ENCODE measurements around the gene CDK5. TPM values are rescaled to one million over a fixed set of nuclear protein-coding genes. Genes with fewer than 3 reads are reported as not detected.

The CDK5 gene
- total and polyA plus RNA-seq, 2 donors (not counting 1 experiment from before 2014, with no cell fraction given): 8.2 to 8.4 TPM

GRCh38 chr7:151100921-151101320 is 43.2 kb upstream of the CDK5 start:
- no peaks in the 10 kb centered on the region for H3K4me1 Mint-ChIP-seq
- Histone ChIP-seq H3K36me3 (replicated peaks in 1 of 2; ENCODE audit: control extremely low read depth in 1 of 2, control insufficient read depth in 1 of 2, extremely low read depth in 1 of 2, insufficient read depth in 2 of 2, low read length in 1 of 2) (no peaks in the 10 kb centered on the region), H3K4me3 (ENCODE audit: control extremely low read depth in 1 of 5, extremely low read depth in 1 of 5, insufficient read depth in 1 of 5, low read depth in 2 of 5, low read length in 4 of 5) (no peak overlapping the region), H3K27me3 (replicated peaks in 1 of 4; ENCODE audit: control extremely low read depth in 1 of 4, control insufficient read depth in 3 of 4, insufficient read depth in 4 of 4, low read length in 3 of 4) (peaks cover 0 to 2% (median 0%) of the 10 kb centered on the region in 4 experiments), H3K4me2 (replicated peaks; ENCODE audit: low read depth, low read length, poor library complexity, severe bottlenecking) (no peak overlapping the region), H3K79me2 (ENCODE audit: control insufficient read depth, insufficient read depth, low read length) (no peaks in the 10 kb centered on the region), H2AFZ (ENCODE audit: insufficient read depth, low read depth, low read length, poor library complexity, severe bottlenecking) (no peak overlapping the region), H3K27ac (ENCODE audit: low read length in 2 of 2) (no peak overlapping the region), H3K9ac (ENCODE audit: low read length) (no peak overlapping the region), H3K4me1 (ENCODE audit: control insufficient read depth in 2 of 2, insufficient read depth in 2 of 2, low read length in 2 of 2) (no peaks in the 10 kb centered on the region), H3K9me3 (ENCODE audit: control extremely low read depth in 1 of 3, control insufficient read depth in 2 of 3, insufficient read depth in 1 of 3, low read length in 2 of 3) (no peaks in the 10 kb centered on the region), H4K20me1 (ENCODE audit: control insufficient read depth, insufficient read depth, low read length, poor library complexity, severe bottlenecking) (no peaks in the 10 kb centered on the region)
- peaks cover 10% of the 10 kb centered on the region for H3K27me3 Mint-ChIP-seq
- ATAC-seq (ENCODE audit: low read depth) (no peak), DNase-seq (no peak)
- H3K9me3 Mint-ChIP-seq (ENCODE audit: insufficient read depth): no peaks in the 10 kb centered on the region
- ChIA-PET POLR2A (no interaction called here), CTCF (interaction anchor here (1.1 kb wide), 1 partner anchor 10 kb away, joined by 5 read pairs; no protein-coding TSS in a partner anchor)
- no peak overlapping the region for H3K27ac Mint-ChIP-seq
- TF ChIP-seq CTCF (IDR thresholded peaks at IDR 0.05): no peak
- no peak overlapping the region for H3K4me3 Mint-ChIP-seq
- WGBS (ENCODE audit: insufficient coverage): 97% methylated on average over 8 of the region's 10 CpGs
- intact Hi-C loops (cut with micrococcal nuclease): no loop called here

DNA sequence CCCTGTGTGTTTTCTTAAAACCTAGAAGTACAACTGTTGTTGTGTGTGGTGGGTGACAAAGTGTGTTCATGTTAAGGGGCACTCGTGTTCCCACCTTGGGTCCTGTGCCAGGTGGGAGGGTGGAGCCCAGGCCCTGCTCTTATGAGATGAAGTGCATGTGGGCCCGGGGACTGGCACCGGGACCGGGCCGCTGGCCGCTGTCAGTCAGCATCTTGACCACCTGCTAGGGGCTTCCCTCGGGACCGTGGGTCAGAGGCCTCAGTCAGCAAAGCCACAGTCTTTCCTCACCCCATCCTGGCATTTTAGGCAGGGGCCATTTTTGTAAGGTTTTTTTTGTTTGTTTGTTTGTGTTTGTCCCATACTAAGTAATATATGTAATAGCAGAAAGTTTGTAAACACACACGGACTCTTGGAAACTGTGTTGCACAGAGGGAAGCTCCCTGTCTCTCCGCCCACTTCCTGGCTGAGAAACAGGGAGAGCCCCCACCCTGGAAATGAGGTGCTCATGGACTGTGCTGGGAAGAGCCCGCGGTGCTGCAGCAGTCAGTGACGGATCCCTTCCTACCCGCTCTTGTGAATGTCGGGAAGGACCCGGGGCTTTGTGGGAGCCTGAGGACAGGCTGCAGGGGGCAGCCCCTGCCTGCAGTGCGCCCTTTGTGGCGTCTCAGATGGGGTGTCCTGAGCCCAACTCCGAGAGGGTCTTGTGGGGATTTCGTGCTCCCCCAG is 42.0 kb upstream of the CDK5 start:
- no peaks in the 10 kb centered on the region for H3K9me3 ChIP-seq (ENCODE audit: control extremely low read depth in 1 of 3, control insufficient read depth in 2 of 3, insufficient read depth in 1 of 3, low read length in 2 of 3)
- no peaks in the 10 kb centered on the region for H4K20me1 ChIP-seq (ENCODE audit: control insufficient read depth, insufficient read depth, low read length, poor library complexity, severe bottlenecking)
- peaks cover 0 to 2% (median 0%) of the 10 kb centered on the region in 4 experiments for H3K27me3 ChIP-seq (replicated peaks in 1 of 4; ENCODE audit: control extremely low read depth in 1 of 4, control insufficient read depth in 3 of 4, insufficient read depth in 4 of 4, low read length in 3 of 4)
- intact Hi-C loops (cut with micrococcal nuclease): no loop called here
- H2AFZ ChIP-seq (ENCODE audit: insufficient read depth, low read depth, low read length, poor library complexity, severe bottlenecking): no peak overlapping the region
- no peak for DNase-seq
- H3K36me3 ChIP-seq (replicated peaks in 1 of 2; ENCODE audit: control extremely low read depth in 1 of 2, control insufficient read depth in 1 of 2, extremely low read depth in 1 of 2, insufficient read depth in 2 of 2, low read length in 1 of 2): no peaks in the 10 kb centered on the region
- H3K4me2 ChIP-seq (replicated peaks; ENCODE audit: low read depth, low read length, poor library complexity, severe bottlenecking): no peak overlapping the region
- 97% methylated on average over 18 of the region's 20 CpGs for WGBS (ENCODE audit: insufficient coverage)
- no peak overlapping the region for H3K27ac Mint-ChIP-seq
- no peak overlapping the region for H3K4me3 ChIP-seq (ENCODE audit: control extremely low read depth in 1 of 5, extremely low read depth in 1 of 5, insufficient read depth in 1 of 5, low read depth in 2 of 5, low read length in 4 of 5)
- CTCF ChIA-PET: no interaction called here
- ATAC-seq (ENCODE audit: low read depth): no peak
- POLR2A ChIA-PET: no interaction called here
- H3K9ac ChIP-seq (ENCODE audit: low read length): no peak overlapping the region
- H3K4me3 Mint-ChIP-seq: no peak overlapping the region
- H3K4me1 Mint-ChIP-seq: no peaks in the 10 kb centered on the region
- H3K4me1 ChIP-seq (ENCODE audit: control insufficient read depth in 2 of 2, insufficient read depth in 2 of 2, low read length in 2 of 2): no peaks in the 10 kb centered on the region
- no peak for TF ChIP-seq CTCF (IDR thresholded peaks at IDR 0.05)
- no peak for TF ChIP-seq EZH2 (IDR thresholded peaks at IDR 0.05; ENCODE audit: borderline replicate concordance, insufficient read depth, low read depth, low read length, poor library complexity, severe bottlenecking)
- H3K27ac ChIP-seq (ENCODE audit: low read length in 2 of 2): no peak overlapping the region
- peaks cover 10% of the 10 kb centered on the region for H3K27me3 Mint-ChIP-seq
- H3K79me2 ChIP-seq (ENCODE audit: control insufficient read depth, insufficient read depth, low read length): no peaks in the 10 kb centered on the region
- no peaks in the 10 kb centered on the region for H3K9me3 Mint-ChIP-seq (ENCODE audit: insufficient read depth)
